Measurements from ENCODE around the gene DYNC1LI1. TPM values are rescaled to one million over a fixed set of nuclear protein-coding genes. Genes with fewer than 3 reads are reported as not detected.

The DYNC1LI1 gene
- total RNA-seq, 6 experiments from 2014 or later = 43.6 to 51.8 (median 46.3) TPM

GRCh38 chr3:32498992-32499391 lies 71.7 kb downstream of the DYNC1LI1 start:
- DNase-seq = no peak
- Mint-ChIP-seq H3K27me3 (ENCODE audit: insufficient read depth) (no peaks in the 10 kb centered on the region), H3K4me1 (ENCODE audit: low read depth) (peaks cover 32% of the 10 kb centered on the region), H3K36me3 (ENCODE audit: low read depth) (peaks cover 15% of the 10 kb centered on the region), H3K9me3 (no peaks in the 10 kb centered on the region), H3K27ac (no peak overlapping the region), H3K4me3 (no peak overlapping the region)
- TF ChIP-seq, protein P1, sequence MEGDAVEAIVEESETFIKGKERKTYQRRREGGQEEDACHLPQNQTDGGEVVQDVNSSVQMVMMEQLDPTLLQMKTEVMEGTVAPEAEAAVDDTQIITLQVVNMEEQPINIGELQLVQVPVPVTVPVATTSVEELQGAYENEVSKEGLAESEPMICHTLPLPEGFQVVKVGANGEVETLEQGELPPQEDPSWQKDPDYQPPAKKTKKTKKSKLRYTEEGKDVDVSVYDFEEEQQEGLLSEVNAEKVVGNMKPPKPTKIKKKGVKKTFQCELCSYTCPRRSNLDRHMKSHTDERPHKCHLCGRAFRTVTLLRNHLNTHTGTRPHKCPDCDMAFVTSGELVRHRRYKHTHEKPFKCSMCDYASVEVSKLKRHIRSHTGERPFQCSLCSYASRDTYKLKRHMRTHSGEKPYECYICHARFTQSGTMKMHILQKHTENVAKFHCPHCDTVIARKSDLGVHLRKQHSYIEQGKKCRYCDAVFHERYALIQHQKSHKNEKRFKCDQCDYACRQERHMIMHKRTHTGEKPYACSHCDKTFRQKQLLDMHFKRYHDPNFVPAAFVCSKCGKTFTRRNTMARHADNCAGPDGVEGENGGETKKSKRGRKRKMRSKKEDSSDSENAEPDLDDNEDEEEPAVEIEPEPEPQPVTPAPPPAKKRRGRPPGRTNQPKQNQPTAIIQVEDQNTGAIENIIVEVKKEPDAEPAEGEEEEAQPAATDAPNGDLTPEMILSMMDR (IDR thresholded peaks at IDR 0.05) = no peak

DNA sequence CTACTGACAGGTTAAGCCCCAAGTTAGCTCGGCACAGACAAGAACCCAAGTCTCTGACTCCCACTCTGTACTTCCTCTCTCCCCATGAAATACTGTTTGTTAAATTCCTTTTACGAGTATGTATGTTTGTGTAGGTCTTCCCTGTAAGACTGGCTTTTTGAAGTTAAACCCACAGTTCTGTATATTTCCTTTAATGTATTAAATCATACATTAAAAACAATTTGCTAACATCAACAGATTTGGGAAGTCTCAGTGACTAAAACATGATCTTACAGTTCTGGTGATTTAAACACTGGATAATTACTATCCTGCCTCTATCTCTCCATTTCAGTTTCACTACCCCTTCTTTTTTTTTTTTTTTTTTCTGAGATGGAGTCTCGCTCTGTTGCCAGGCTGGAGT lies 72.4 kb downstream of the DYNC1LI1 start:
- Mint-ChIP-seq H3K27me3 (ENCODE audit: insufficient read depth) (no peaks in the 10 kb centered on the region), H3K4me3 (no peak overlapping the region), H3K27ac (no peak overlapping the region), H3K36me3 (ENCODE audit: low read depth) (peaks cover 15% of the 10 kb centered on the region), H3K4me1 (ENCODE audit: low read depth) (peaks cover 31% of the 10 kb centered on the region), H3K9me3 (no peaks in the 10 kb centered on the region)
- TF ChIP-seq, protein P1 (IDR thresholded peaks at IDR 0.05) = no peak
- no peak for DNase-seq

DNA sequence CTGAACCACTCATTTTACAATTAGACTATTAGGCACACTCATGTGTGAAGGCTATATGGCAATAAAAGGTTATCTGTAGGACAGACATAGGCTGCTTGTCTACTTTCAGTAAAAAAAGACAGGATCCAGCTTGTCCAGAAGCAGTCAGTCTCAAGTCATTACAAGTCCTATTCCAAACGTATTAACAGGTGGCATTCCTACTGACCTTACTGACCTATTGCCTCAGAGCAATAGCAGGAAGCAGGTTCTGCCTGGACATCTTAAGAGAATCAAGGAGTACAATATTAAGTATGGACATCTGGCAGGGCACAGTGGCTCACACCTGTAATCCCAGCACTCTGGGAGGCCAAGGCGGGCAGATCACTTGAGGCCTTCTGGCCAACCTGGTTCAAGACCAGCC lies 75.0 kb downstream of the DYNC1LI1 start:
- H3K27me3 Mint-ChIP-seq (ENCODE audit: insufficient read depth) = no peaks in the 10 kb centered on the region
- TF ChIP-seq, protein P1 (IDR thresholded peaks at IDR 0.05) = no peak
- no peak overlapping the region for H3K4me3 Mint-ChIP-seq
- peaks cover 15% of the 10 kb centered on the region for H3K36me3 Mint-ChIP-seq (ENCODE audit: low read depth)
- peaks cover 13% of the 10 kb centered on the region for H3K4me1 Mint-ChIP-seq (ENCODE audit: low read depth)
- no peak overlapping the region for H3K27ac Mint-ChIP-seq
- H3K9me3 Mint-ChIP-seq = no peaks in the 10 kb centered on the region
- DNase-seq = no peak

GRCh38 chr3:32495085-32495484 lies 75.6 kb downstream of the DYNC1LI1 start:
- TF ChIP-seq, protein P1 (IDR thresholded peaks at IDR 0.05) = no peak
- H3K9me3 Mint-ChIP-seq = no peaks in the 10 kb centered on the region
- peaks cover 8% of the 10 kb centered on the region for H3K4me1 Mint-ChIP-seq (ENCODE audit: low read depth)
- no peak for DNase-seq
- H3K36me3 Mint-ChIP-seq (ENCODE audit: low read depth) = peaks cover 15% of the 10 kb centered on the region
- H3K4me3 Mint-ChIP-seq = no peak overlapping the region
- H3K27me3 Mint-ChIP-seq (ENCODE audit: insufficient read depth) = no peaks in the 10 kb centered on the region
- H3K27ac Mint-ChIP-seq = no peak overlapping the region

DNA sequence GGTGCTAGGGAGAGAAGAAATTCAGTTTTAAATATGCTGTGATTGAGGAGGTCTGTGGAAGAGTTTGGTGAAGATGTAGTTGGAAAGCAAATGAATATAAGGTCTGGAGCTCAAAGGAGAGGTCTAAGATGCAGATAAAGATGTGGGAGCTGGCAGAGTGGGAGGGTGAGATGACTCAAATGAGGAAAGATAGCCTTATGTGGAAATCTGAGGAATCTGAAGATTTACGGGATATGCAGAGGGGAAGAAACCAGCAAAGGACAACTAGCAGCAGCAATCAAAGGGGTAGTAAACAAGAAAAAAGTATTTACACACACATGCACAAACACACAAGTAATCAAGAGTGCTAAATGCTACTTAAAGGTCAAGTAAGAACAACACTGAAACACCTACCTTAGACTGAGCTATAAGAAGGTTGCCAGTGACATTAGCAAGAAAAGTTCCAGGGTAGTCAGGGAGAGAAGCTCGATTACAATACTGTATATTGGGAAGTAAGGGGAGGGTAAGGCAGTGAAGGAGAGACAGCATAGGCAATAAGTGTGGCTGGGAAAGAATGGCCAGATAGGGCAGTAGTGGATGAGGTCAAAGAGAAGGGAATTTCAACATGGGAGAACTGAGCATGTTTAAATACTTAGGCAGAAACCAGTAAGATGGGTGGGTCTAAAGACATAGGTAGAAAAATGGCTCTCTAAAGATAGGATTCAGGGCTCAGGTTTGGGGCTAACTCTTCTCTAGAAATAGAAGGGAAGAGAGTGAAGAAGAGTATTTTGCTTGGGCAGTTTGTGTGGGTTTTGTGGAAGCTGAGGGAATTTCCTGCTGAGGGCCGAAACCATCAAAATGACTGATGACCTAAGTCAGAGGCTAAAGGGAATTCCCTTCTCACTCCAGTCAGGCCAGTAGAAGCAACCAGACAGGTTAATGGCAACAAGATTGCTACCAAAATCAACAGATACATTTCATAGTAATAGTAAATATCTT lies 76.9 kb downstream of the DYNC1LI1 start:
- Mint-ChIP-seq H3K4me3 (no peak overlapping the region), H3K27ac (no peak overlapping the region), H3K9me3 (no peaks in the 10 kb centered on the region), H3K4me1 (ENCODE audit: low read depth) (no peaks in the 10 kb centered on the region), H3K27me3 (ENCODE audit: insufficient read depth) (no peaks in the 10 kb centered on the region), H3K36me3 (ENCODE audit: low read depth) (peaks cover 15% of the 10 kb centered on the region)
- no peak for DNase-seq
- TF ChIP-seq, protein P1 (IDR thresholded peaks at IDR 0.05) = no peak

Data from HFFc6 (cell line).